Tibial nerve (tissue), 4 donors: ENCODE data around the gene GRB2. TPM values are rescaled to one million over a fixed set of nuclear protein-coding genes. Genes with fewer than 3 reads are reported as not detected.

Source experiments
- DNase-seq, 2 donors: peaks; one replicate each; pipeline ENCODE4 v3.0.0-alpha.2; 2019; ENCODE audit warnings: low spot score in 2 of 2
- H3K27ac ChIP-seq, 4 donors: fragments of 200-600 bp; sonication (generic) in 3 of 4; one replicate each; pipeline ENCODE4 v1.5.1; 2017 to 2019; ENCODE audit warnings: mild to moderate bottlenecking in 1 of 4
- H3K27me3 ChIP-seq, 2 donors: fragments of 200-600 bp; sonication (generic) in 1 of 2; one replicate each; pipeline versions ENCODE4 v1.5.1 to v1.6.0; 2017 to 2019
- H3K36me3 ChIP-seq, 3 donors: fragments of 200-600 bp; sonication (generic); one replicate each; pipeline ENCODE4 v1.5.1; 2018 to 2019
- H3K4me1 ChIP-seq, 4 donors: fragments of 200-600 bp; sonication (generic) in 3 of 4; one replicate each; pipeline ENCODE4 v1.5.1; 2017 to 2019
- H3K4me3 ChIP-seq, 4 donors: fragments of 200-600 bp; sonication (generic) in 3 of 4; one replicate each; pipeline ENCODE4 v1.5.1; 2017 to 2019; ENCODE audit warnings: mild to moderate bottlenecking in 1 of 4, moderate library complexity in 1 of 4
- H3K9me3 ChIP-seq, 4 donors: fragments of 200-600 bp; sonication (generic) in 3 of 4; one replicate each; pipeline ENCODE4 v1.5.1; 2017 to 2019
- CTCF ChIP-seq, 5 experiments: fragments of 200-600 bp in 3 of 5; fragments of 450-650 bp in 2 of 5; sonication (generic) in 3 of 5; IDR thresholded peaks; one replicate each; pipeline ENCODE4 v1.5.1; 2016 to 2019; ENCODE audit warnings: antibody characterized with exemption in 5 of 5, mild to moderate bottlenecking in 3 of 5, moderate library complexity in 2 of 5
- EP300 ChIP-seq, 2 donors: sonication (generic); formaldehyde crosslinking; IDR thresholded peaks; one replicate each; pipeline ENCODE4 v1.6.1; 2017; ENCODE audit warnings: antibody characterized with exemption in 2 of 2, mild to moderate bottlenecking in 1 of 2
- POLR2A ChIP-seq, 2 donors: fragments of 450-650 bp; IDR thresholded peaks; one replicate each; pipeline ENCODE4 v1.6.1; 2017; ENCODE audit warnings: antibody characterized with exemption in 2 of 2, mild to moderate bottlenecking in 2 of 2, moderate library complexity in 2 of 2
- WGBS, 2 donors: methylation state at CpG; one replicate each; pipeline ENCODE4 v1.1.5; 2018; 5-methylcytosine and 5-hydroxymethylcytosine counted together
- total RNA-seq, 4 donors: library from RNA; depleted of rRNA; stranded (reverse); fragments of >200 nt; gene quantifications; one replicate each; pipeline ENCODE4 v1.1.0, GENCODE V29; 2016

GRB2 gene
- total RNA-seq, 4 donors from 2014 or later: 77.6 to 139 (median 133) TPM

GRCh38 chr17:75327757-75328156, 77.7 kb downstream of the GRB2 start:
- Histone ChIP-seq H3K27ac (no peak overlapping the region), H3K4me1 (peaks cover 0 to 40% (median 18%) of the 10 kb centered on the region in 4 donors), H3K36me3 (peaks cover 0 to 9% (median 0%) of the 10 kb centered on the region in 3 donors), H3K9me3 (no peaks in the 10 kb centered on the region), H3K27me3 (no peaks in the 10 kb centered on the region), H3K4me3 (no peak overlapping the region)
- TF ChIP-seq POLR2A (IDR thresholded peaks at IDR 0.05) (no peak), EP300 (IDR thresholded peaks at IDR 0.05) (no peak), CTCF (IDR thresholded peaks at IDR 0.05) (no peak)
- no peak for DNase-seq
- WGBS, 2 donors: 70 to 73% methylated on average over 2 of the region's 2 CpGs

DNA sequence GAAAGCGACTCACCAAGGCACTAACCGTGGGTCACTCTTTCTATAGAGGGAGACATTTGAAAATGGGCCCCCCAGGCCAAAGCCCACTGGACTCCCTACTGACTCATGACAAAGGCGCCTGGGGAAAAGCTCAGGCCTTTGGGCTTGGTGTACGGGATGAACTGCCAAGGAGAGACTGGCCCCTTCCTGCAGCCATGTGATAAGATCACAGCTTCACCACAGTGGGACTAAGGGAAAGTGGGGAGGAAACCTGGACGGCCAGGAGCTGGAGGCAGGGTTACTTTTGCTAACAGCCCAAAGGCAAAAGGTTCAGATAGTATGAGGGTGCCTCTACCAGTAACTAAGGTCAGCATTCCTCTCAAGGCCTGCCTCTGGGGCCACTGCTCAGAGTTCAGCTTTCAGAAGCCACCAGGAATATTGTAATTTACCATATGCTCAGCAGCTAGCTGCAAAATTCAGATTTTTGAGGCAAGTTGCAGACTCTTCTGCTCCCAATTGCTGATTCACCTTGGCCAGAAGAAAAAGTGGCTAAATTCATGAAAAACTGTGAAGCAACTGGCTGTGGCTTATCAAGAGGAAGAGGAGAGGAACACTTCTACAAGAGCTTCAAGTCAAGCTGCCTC, 79.1 kb downstream of the GRB2 start:
- Histone ChIP-seq H3K4me3 (no peak overlapping the region), H3K36me3 (peaks cover 0 to 16% (median 5%) of the 10 kb centered on the region in 3 donors), H3K27ac (peak overlapping the region in 2 of 4 donors; percentile 17 to 38), H3K4me1 (peaks cover 0 to 29% (median 14%) of the 10 kb centered on the region in 4 donors), H3K9me3 (no peaks in the 10 kb centered on the region), H3K27me3 (no peaks in the 10 kb centered on the region)
- TF ChIP-seq POLR2A (IDR thresholded peaks at IDR 0.05) (no peak), EP300 (IDR thresholded peaks at IDR 0.05) (no peak), CTCF (IDR thresholded peaks at IDR 0.05) (no peak)
- no peak for DNase-seq
- 56 to 65% methylated on average over 5 of the region's 5 CpGs for WGBS, 2 donors

DNA sequence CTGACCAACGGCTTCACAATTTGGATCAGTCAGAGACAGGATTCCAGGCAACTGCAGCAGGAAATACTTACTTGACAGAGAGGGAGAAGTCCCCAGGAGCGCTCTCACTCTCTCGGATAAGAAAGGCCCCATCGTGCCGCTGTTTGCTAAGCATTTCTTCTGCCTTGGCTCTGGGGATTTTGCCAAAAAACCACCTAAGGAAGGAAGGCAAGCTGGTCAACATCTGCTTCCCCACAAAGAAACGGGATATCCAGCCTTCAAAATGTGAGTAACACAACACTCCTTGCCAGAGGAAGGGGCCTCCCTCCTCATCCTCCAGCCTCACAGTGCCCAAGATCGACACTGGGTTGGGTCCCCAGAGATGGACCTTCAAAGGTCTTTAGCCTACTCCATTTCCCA, 79.7 kb downstream of the GRB2 start:
- TF ChIP-seq EP300 (IDR thresholded peaks at IDR 0.05) (peak in 1 of 2 donors; percentile 14), CTCF (IDR thresholded peaks at IDR 0.05) (no peak)
- DNase-seq: no peak
- Histone ChIP-seq H3K9me3 (no peaks in the 10 kb centered on the region), H3K4me1 (peaks cover 0 to 24% (median 9%) of the 10 kb centered on the region in 4 donors), H3K36me3 (peaks cover 0 to 21% (median 7%) of the 10 kb centered on the region in 3 donors), H3K4me3 (no peak overlapping the region), H3K27me3 (no peaks in the 10 kb centered on the region), H3K27ac (peak overlapping the region in 2 of 4 donors; percentile 17 to 38)
- WGBS, 2 donors: 55 to 75% methylated on average over 7 of the region's 7 CpGs

DNA sequence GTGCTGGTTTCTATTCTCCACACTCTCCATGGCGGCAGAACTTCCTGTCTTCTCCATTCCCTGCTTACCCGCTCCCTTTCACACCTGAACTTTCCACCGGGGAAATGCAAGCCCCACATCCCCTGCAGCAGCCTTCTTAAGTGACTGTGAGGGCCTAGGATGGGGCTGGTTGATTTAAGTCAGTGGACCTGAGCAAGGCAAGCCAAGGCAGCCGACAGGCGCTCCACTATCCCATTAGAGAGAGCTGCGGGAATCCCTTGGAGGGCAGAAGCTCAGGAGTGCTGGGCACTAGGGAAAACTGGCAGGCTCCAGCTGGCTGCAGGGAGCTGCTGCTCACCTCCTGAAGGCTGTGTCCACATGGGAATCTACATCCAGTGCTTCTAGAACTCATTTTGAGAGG, 80.1 kb downstream of the GRB2 start:
- no peak for TF ChIP-seq POLR2A (IDR thresholded peaks at IDR 0.05)
- no peak for TF ChIP-seq CTCF (IDR thresholded peaks at IDR 0.05)
- Histone ChIP-seq H3K36me3 (peaks cover 0 to 26% (median 7%) of the 10 kb centered on the region in 3 donors), H3K4me1 (peaks cover 0 to 19% (median 8%) of the 10 kb centered on the region in 4 donors), H3K9me3 (no peaks in the 10 kb centered on the region), H3K27me3 (no peaks in the 10 kb centered on the region), H3K27ac (peak overlapping the region in 3 of 4 donors; percentile 9 to 48 (median 17)), H3K4me3 (no peak overlapping the region)
- WGBS, 2 donors: 87 to 90% methylated on average over 6 of the region's 6 CpGs
- no peak for DNase-seq

- H3K27me3 ChIP-seq: no peaks in the 10 kb centered on the region
- TF ChIP-seq CTCF (IDR thresholded peaks at IDR 0.05) (no peak), POLR2A (IDR thresholded peaks at IDR 0.05) (no peak), EP300 (IDR thresholded peaks at IDR 0.05) (no peak)
- no peak overlapping the region for H3K27ac ChIP-seq
- peaks cover 0 to 17% (median 8%) of the 10 kb centered on the region in 4 donors for H3K4me1 ChIP-seq
- H3K4me3 ChIP-seq: no peak overlapping the region
- H3K9me3 ChIP-seq: no peaks in the 10 kb centered on the region
- WGBS, 2 donors: 81 to 92% methylated on average over 10 of the region's 10 CpGs
- DNase-seq: no peak
- H3K36me3 ChIP-seq: peaks cover 0 to 44% (median 12%) of the 10 kb centered on the region in 3 donors
Measured at GRCh38 chr17:75321506-75321905, 84.0 kb downstream of the GRB2 start.
